CD14-positive monocyte (primary cell): Measurements from ENCODE around the gene KYNU. TPM values are rescaled to one million over a fixed set of nuclear protein-coding genes. Genes with fewer than 3 reads are reported as not detected.
"Not testable (repeated sequence)": the region's sequence is repeated elsewhere in the genome, so short reads cannot be mapped to it uniquely, and the experiment has no call there.

Experiments
- DNase-seq, 3 donors: peaks; one replicate each; pipeline ENCODE4 v3.0.0-alpha.2; 2011 to 2022
- H2AFZ ChIP-seq: 2 replicates; pipeline ENCODE4 v1.6.0; 2012; ENCODE audit warnings: mild to moderate bottlenecking, low read depth, low read length, inconsistent platforms; ENCODE audit not compliant: insufficient read depth, poor library complexity, severe bottlenecking
- H3K27ac ChIP-seq, 2 donors: 1 replicate in 1 of 2; 2 replicates in 1 of 2; pipeline ENCODE4 v1.5.1; 2012 to 2013; ENCODE audit warnings: low read length in 2 of 2, control low read depth in 1 of 2, inconsistent platforms in 1 of 2, low read depth in 1 of 2, mild to moderate bottlenecking in 1 of 2
- H3K27me3 ChIP-seq, 2 donors: one replicate each; pipeline versions ENCODE4 v1.6.0 to v1.6.1; 2011 to 2013; ENCODE audit warnings: low read length in 2 of 2; ENCODE audit not compliant: control insufficient read depth in 2 of 2, insufficient read depth in 2 of 2
- H3K36me3 ChIP-seq, 2 donors: replicated peaks in 1 of 2; 1 replicate in 1 of 2; 2 replicates in 1 of 2; pipeline versions ENCODE4 v1.5.1 to v1.6.1; 2012 to 2013; ENCODE audit warnings: low read length in 2 of 2, control low read depth in 1 of 2, inconsistent platforms in 1 of 2, mild to moderate bottlenecking in 1 of 2; ENCODE audit not compliant: insufficient read depth in 2 of 2, control insufficient read depth in 1 of 2
- H3K4me1 ChIP-seq, 2 donors: 1 replicate in 1 of 2; 2 replicates in 1 of 2; pipeline versions ENCODE4 v1.5.1 to v1.6.1; 2012 to 2013; ENCODE audit warnings: low read length in 2 of 2, control low read depth in 1 of 2, inconsistent platforms in 1 of 2, mild to moderate bottlenecking in 1 of 2, moderate library complexity in 1 of 2; ENCODE audit not compliant: insufficient read depth in 2 of 2, control insufficient read depth in 1 of 2
- H3K4me2 ChIP-seq: replicated peaks from 2 replicates; pipeline ENCODE3; 2012; ENCODE audit warnings: low read length, moderate library complexity, mild to moderate bottlenecking; ENCODE audit not compliant: poor library complexity, severe bottlenecking; ENCODE audit errors: extremely low read depth
- H3K4me3 ChIP-seq, 3 experiments: fragments of 200-600 bp in 1 of 3; sonication (generic) in 1 of 3; replicated peaks in 1 of 3; 1 replicate in 2 of 3; 2 replicates in 1 of 3; pipeline ENCODE4 v1.5.1; 2011 to 2013; ENCODE audit warnings: low read length in 3 of 3, mild to moderate bottlenecking in 3 of 3, control low read depth in 2 of 3, low read depth in 2 of 3, inconsistent platforms in 1 of 3, moderate library complexity in 1 of 3
- H3K79me2 ChIP-seq: 2 replicates; pipeline ENCODE4 v1.6.0; 2012; ENCODE audit warnings: mild to moderate bottlenecking, control low read depth, inconsistent platforms, low read length, moderate library complexity; ENCODE audit not compliant: insufficient read depth
- H3K9ac ChIP-seq: 2 replicates; pipeline ENCODE4 v1.6.0; 2017; ENCODE audit warnings: low read length, mild to moderate bottlenecking; ENCODE audit not compliant: insufficient read depth, poor library complexity, severe bottlenecking
- H3K9me3 ChIP-seq, 2 donors: replicated peaks in 1 of 2; 1 replicate in 1 of 2; 2 replicates in 1 of 2; pipeline versions ENCODE4 v1.5.1 to v1.6.1; 2012 to 2013; ENCODE audit warnings: low read length in 2 of 2, control low read depth in 1 of 2; ENCODE audit not compliant: control insufficient read depth in 1 of 2, insufficient read depth in 1 of 2
- H4K20me1 ChIP-seq: 2 replicates; pipeline ENCODE4 v1.6.0; 2012; ENCODE audit warnings: mild to moderate bottlenecking, low read length, control low read depth, moderate library complexity; ENCODE audit not compliant: insufficient read depth
- H3K27ac Mint-ChIP-seq, 7 donors: one replicate each; pipeline ENCODE4 v1.8.0; 2020; ENCODE audit warnings: mild to moderate bottlenecking in 7 of 7, mixed read lengths in 7 of 7, moderate library complexity in 6 of 7, inconsistent platforms in 2 of 7
- H3K27me3 Mint-ChIP-seq, 3 donors: one replicate each; pipeline ENCODE4 v1.8.0; 2021 to 2022; ENCODE audit warnings: low read depth in 3 of 3, mild to moderate bottlenecking in 3 of 3, mixed read lengths in 3 of 3, moderate library complexity in 3 of 3, inconsistent platforms in 1 of 3
- H3K36me3 Mint-ChIP-seq, 2 donors: one replicate each; pipeline ENCODE4 v1.8.0; 2020; ENCODE audit warnings: mixed read lengths in 2 of 2, inconsistent platforms in 1 of 2, mild to moderate bottlenecking in 1 of 2
- H3K4me1 Mint-ChIP-seq: one replicate; pipeline ENCODE4 v1.8.0; 2020; ENCODE audit warnings: mild to moderate bottlenecking, mixed read lengths
- H3K4me3 Mint-ChIP-seq, 2 donors: one replicate each; pipeline ENCODE4 v1.8.0; 2020; ENCODE audit warnings: mild to moderate bottlenecking in 2 of 2, mixed read lengths in 2 of 2, moderate library complexity in 1 of 2
- H3K9me3 Mint-ChIP-seq, 7 donors: one replicate each; pipeline ENCODE4 v1.8.0; 2020 to 2022; ENCODE audit warnings: mixed read lengths in 7 of 7, mild to moderate bottlenecking in 6 of 7, moderate library complexity in 6 of 7, inconsistent platforms in 2 of 7
- WGBS: methylation state at CpG from one replicate; pipeline ENCODE4 v1.1.5; 2013; ENCODE audit warnings: missing lambda C conversion rate; ENCODE audit not compliant: insufficient coverage; 5-methylcytosine and 5-hydroxymethylcytosine counted together
- intact Hi-C, 2 donors: fragments of 100-400 bp; cut with micrococcal nuclease; formaldehyde crosslinking; loops; one replicate each; pipeline versions ENCODE4 v1.15.0 to v1.15.1; 2023
- polyA plus RNA-seq, 3 donors: library from polyadenylated mRNA; depleted of rRNA in 1 of 3; unstranded in 2 of 3; stranded (reverse) in 1 of 3; fragments of 300-500 nt in 2 of 3; fragments of >200 nt in 1 of 3; fragmentation: Illumina TruSeq in 2 of 3; gene quantifications; 1 replicate in 2 of 3; 2 replicates in 1 of 3; pipeline ENCODE4 v1.2.3, GENCODE V29; 2012 to 2021
- TF ChIP-seq, protein P1 (sequence below): fragments of 200-600 bp; IDR thresholded peaks from one replicate; pipeline ENCODE4 v1.8.0; 2022; ENCODE audit warnings: antibody characterized with exemption, mild to moderate bottlenecking

KYNU gene
- polyA plus RNA-seq, 3 donors = 40.7 to 132 (median 131) TPM

DNA sequence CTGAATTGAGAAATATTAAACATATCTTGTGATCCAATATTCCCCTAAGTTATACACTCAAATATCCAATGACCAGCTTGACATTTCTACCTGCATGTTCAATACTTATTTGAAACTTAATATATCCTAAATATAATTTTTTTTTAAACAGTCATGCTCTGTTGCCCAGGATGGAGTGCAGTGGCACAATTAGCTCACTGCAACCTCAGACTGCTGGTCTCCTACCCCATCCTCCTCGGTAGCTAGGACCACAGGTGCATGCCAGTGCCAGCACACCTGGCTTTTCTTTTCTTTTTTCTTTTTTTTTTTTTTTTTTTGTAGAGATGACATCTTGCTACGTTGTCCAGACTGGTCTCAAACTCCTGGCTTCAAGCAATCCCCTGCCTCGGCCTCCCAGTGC is 4.2 kb downstream of the KYNU start:
- Histone ChIP-seq H4K20me1 (peaks cover 52% of the 10 kb centered on the region), H3K27ac (peak overlapping the region in 1 of 2 donors; percentile 91), H2AFZ (no peak overlapping the region), H3K4me1 (peaks cover 34 to 36% of the 10 kb centered on the region in 2 donors), H3K4me3 (no peak overlapping the region), H3K9ac (no peak overlapping the region), H3K9me3 (no peaks in the 10 kb centered on the region), H3K4me2 (no peak overlapping the region), H3K79me2 (peaks cover 86% of the 10 kb centered on the region), H3K36me3 (peaks cover 22 to 43% of the 10 kb centered on the region in 2 donors), H3K27me3 (no peaks in the 10 kb centered on the region)
- peaks cover 2 to 7% (median 5%) of the 10 kb centered on the region in 7 donors for H3K9me3 Mint-ChIP-seq
- TF ChIP-seq, protein P1, sequence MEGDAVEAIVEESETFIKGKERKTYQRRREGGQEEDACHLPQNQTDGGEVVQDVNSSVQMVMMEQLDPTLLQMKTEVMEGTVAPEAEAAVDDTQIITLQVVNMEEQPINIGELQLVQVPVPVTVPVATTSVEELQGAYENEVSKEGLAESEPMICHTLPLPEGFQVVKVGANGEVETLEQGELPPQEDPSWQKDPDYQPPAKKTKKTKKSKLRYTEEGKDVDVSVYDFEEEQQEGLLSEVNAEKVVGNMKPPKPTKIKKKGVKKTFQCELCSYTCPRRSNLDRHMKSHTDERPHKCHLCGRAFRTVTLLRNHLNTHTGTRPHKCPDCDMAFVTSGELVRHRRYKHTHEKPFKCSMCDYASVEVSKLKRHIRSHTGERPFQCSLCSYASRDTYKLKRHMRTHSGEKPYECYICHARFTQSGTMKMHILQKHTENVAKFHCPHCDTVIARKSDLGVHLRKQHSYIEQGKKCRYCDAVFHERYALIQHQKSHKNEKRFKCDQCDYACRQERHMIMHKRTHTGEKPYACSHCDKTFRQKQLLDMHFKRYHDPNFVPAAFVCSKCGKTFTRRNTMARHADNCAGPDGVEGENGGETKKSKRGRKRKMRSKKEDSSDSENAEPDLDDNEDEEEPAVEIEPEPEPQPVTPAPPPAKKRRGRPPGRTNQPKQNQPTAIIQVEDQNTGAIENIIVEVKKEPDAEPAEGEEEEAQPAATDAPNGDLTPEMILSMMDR = no peak
- no peaks in the 10 kb centered on the region for H3K27me3 Mint-ChIP-seq
- peaks cover 48% of the 10 kb centered on the region for H3K4me1 Mint-ChIP-seq
- intact Hi-C loops = loop anchor here in 1 of 2 donors (10.0 kb wide), 1 partner anchor 47 kb away; no protein-coding TSS in a partner anchor
- peak overlapping the region in 2 of 7 donors; percentile 63 to 100 for H3K27ac Mint-ChIP-seq
- WGBS = 100% methylated on average over 1 of the region's 3 CpGs
- no peak overlapping the region for H3K4me3 Mint-ChIP-seq
- no peak for DNase-seq
- H3K36me3 Mint-ChIP-seq = peaks cover 57 to 71% of the 10 kb centered on the region in 2 donors

GRCh38 chr2:142882500-142882899 is 5.0 kb downstream of the KYNU start:
- H2AFZ ChIP-seq = not testable (repeated sequence)

More at GRCh38 chr2:142882500-142882899, 5.0 kb downstream of the KYNU start:
- H3K4me3 Mint-ChIP-seq, H3K9me3 ChIP-seq, H3K27me3 Mint-ChIP-seq, H3K9me3 Mint-ChIP-seq, H3K9ac ChIP-seq, H3K27me3 ChIP-seq, H3K27ac ChIP-seq, DNase-seq, H3K4me2 ChIP-seq, H3K4me3 ChIP-seq: not testable (repeated sequence)
- intact Hi-C loops = loop anchor here in 1 of 2 donors (10.0 kb wide), 1 partner anchor 48 kb away; no protein-coding TSS in a partner anchor
- H3K27ac Mint-ChIP-seq = peak overlapping the region in 1 of 7 donors; percentile 60
- peaks cover 61% of the 10 kb centered on the region for H4K20me1 ChIP-seq
- peaks cover 64 to 80% of the 10 kb centered on the region in 2 donors for H3K36me3 Mint-ChIP-seq
- peaks cover 40% of the 10 kb centered on the region for H3K4me1 Mint-ChIP-seq
- no CpG with 5 or more reads among the region's 3 CpGs for WGBS
- peaks cover 30 to 52% of the 10 kb centered on the region in 2 donors for H3K36me3 ChIP-seq
- peaks cover 25 to 28% of the 10 kb centered on the region in 2 donors for H3K4me1 ChIP-seq
- peaks cover 84% of the 10 kb centered on the region for H3K79me2 ChIP-seq
